GM21528 (cell line): Measurements from ENCODE around the gene GADD45GIP1.
"Not testable (repeated sequence)": the region's sequence is repeated elsewhere in the genome, so short reads cannot be mapped to it uniquely, and the experiment has no call there.

Experiments used
- ATAC-seq: cut with Tn5 transposase; IDR thresholded peaks from one replicate; pipeline ENCODE4 v1.9.1; 2021; ENCODE audit warnings: mild to moderate bottlenecking, moderate library complexity; ENCODE audit not compliant: unreplicated experiment, low FRiP score

The GADD45GIP1 gene

GRCh38 chr19:12990431-12990830 is 33.4 kb upstream of the GADD45GIP1 start:
- ATAC-seq = no peak

- ATAC-seq = no peak
Observed at GRCh38 chr19:12987781-12988180, 30.8 kb upstream of the GADD45GIP1 start.

GRCh38 chr19:12987190-12987589 is 30.2 kb upstream of the GADD45GIP1 start:
- ATAC-seq = no peak

- ATAC-seq = no peak
Observed at GRCh38 chr19:12986726-12987125, 29.7 kb upstream of the GADD45GIP1 start.

GRCh38 chr19:12985049-12985776 is 28.2 kb upstream of the GADD45GIP1 start:
- no peak for ATAC-seq

- no peak for ATAC-seq
Observed at GRCh38 chr19:12984683-12985048, 27.6 kb upstream of the GADD45GIP1 start.

GRCh38 chr19:12984143-12984627 is 27.2 kb upstream of the GADD45GIP1 start:
- ATAC-seq = no peak

- ATAC-seq = no peak
Observed at GRCh38 chr19:12983542-12984142, 26.6 kb upstream of the GADD45GIP1 start.

GRCh38 chr19:12983091-12983490 is 26.1 kb upstream of the GADD45GIP1 start:
- ATAC-seq = no peak

- no peak for ATAC-seq
Observed at GRCh38 chr19:12982648-12983047, 25.6 kb upstream of the GADD45GIP1 start.

GRCh38 chr19:12979974-12980373 is 23.0 kb upstream of the GADD45GIP1 start:
- no peak for ATAC-seq

GRCh38 chr19:12976109-12976508 is 19.1 kb upstream of the GADD45GIP1 start:
- not testable (repeated sequence) for ATAC-seq

- ATAC-seq = no peak
Observed at GRCh38 chr19:12975221-12975741, 18.3 kb upstream of the GADD45GIP1 start.

- no peak for ATAC-seq
Observed at GRCh38 chr19:12974301-12975220, 17.5 kb upstream of the GADD45GIP1 start.

- no peak for ATAC-seq
Observed at GRCh38 chr19:12973236-12973635, 16.2 kb upstream of the GADD45GIP1 start.

GRCh38 chr19:12970070-12970820 is 13.2 kb upstream of the GADD45GIP1 start:
- ATAC-seq = no peak

- ATAC-seq = no peak
Observed at GRCh38 chr19:12969292-12969988, 12.4 kb upstream of the GADD45GIP1 start, which contains the start of gene DAND5. Gene DAND5, plus strand, starts transcription at chr19:12969576. Its CDS starts 85 bp downstream, at chr19:12969661.

- ATAC-seq = no peak
Observed at GRCh38 chr19:12967907-12968306, 10.9 kb upstream of the GADD45GIP1 start.

- ATAC-seq = no peak
Observed at GRCh38 chr19:12965812-12966135, 8.8 kb upstream of the GADD45GIP1 start.
